IPS DF 4.7 (cell line): ENCODE measurements around the gene DSCAML1.

Experiments used
- DNase-seq: peaks from one replicate; pipeline ENCODE4 v3.0.0-alpha.2; 2013; ENCODE audit warnings: low spot score; ENCODE audit errors: extremely low read depth

The DSCAML1 gene

GRCh38 chr11:117701781-117702180 lies 95.2 kb downstream of the DSCAML1 start:
- no peak for DNase-seq

- no peak for DNase-seq
These were observed 96.5 kb downstream of the DSCAML1 start for GRCh38 chr11:117700551-117700950.

DNA sequence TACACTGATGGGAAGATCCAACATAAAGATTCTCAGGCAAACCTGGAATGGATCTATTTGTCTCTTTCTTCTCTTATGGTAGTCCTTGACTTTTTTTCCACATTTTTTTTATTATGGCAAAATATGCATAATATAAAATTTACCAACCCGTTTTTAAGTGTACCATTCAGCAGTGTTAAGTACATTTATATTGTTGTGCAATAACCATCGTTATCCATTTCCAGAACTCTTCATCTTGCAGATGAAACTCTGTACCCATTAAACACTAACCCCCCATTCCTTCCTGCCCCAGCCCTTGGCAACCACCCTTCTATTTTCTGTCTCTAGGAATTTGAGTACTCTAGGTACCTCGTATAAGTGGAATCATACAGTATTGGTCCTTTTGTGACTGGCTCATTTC lies 99.7 kb downstream of the DSCAML1 start:
- no peak for DNase-seq

GRCh38 chr11:117696540-117696939 lies 100.5 kb downstream of the DSCAML1 start:
- no peak for DNase-seq

- DNase-seq = no peak
These were observed 103.7 kb downstream of the DSCAML1 start for GRCh38 chr11:117693344-117693743.

- DNase-seq = no peak
These were observed 105.5 kb downstream of the DSCAML1 start for GRCh38 chr11:117691516-117691915.

DNA sequence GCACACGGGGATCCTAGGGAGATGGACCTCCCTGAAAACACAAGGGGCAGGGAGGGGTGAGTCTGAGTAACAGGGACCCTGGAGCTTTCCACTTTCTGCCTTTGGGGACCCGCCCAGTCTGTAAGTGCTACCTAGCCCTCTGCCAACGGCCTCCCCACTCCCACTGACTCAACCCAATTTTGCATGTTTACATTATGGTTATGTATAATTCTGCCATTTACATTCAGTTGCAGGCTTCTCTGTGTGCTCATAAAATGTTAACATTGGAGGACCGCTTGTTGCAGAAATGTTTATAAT lies 105.8 kb downstream of the DSCAML1 start:
- no peak for DNase-seq

- no peak for DNase-seq
These were observed 106.4 kb downstream of the DSCAML1 start for GRCh38 chr11:117690484-117691217.

- no peak for DNase-seq
These were observed 108.7 kb downstream of the DSCAML1 start for GRCh38 chr11:117688255-117688797.

DNA sequence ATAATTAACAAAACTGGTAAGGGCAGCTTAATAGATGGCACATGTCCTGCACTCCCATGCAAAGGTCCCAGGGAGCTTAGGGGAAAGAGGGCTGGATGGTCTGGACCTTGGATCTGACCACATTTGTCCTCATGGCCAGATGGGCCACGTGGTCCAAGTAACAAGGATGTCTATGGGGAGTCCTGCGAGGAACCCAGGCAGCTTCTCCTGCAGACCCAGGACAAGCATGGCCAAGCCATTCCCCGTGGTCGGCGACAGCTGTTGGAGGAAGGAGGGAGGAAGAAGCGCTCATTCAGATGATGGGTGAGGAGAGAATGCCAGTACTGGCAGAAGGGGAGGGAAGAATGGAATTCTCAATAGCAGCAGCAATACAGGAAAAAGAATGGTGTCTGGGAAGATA lies 109.2 kb downstream of the DSCAML1 start:
- no peak for DNase-seq

DNA sequence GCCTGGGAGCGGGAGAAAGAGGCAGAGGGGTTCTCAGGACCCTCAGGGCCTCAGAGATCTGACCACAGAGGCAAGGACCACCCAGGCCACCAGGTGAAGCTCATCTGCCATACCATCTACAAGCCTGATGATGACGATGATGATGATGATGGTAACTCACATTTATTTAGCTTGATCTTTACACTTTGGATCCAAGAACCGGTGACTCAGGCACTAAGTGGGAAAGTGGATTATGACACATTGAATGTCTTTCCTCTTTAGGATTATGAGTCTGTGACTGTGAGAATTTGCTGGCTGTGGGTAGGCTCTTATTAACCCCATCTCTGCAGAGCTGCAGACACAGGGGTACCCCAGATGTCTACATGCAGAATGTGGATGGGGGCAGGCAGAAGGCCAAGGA lies 110.3 kb downstream of the DSCAML1 start:
- no peak for DNase-seq

GRCh38 chr11:117685566-117685965 lies 111.5 kb downstream of the DSCAML1 start:
- DNase-seq = no peak

DNA sequence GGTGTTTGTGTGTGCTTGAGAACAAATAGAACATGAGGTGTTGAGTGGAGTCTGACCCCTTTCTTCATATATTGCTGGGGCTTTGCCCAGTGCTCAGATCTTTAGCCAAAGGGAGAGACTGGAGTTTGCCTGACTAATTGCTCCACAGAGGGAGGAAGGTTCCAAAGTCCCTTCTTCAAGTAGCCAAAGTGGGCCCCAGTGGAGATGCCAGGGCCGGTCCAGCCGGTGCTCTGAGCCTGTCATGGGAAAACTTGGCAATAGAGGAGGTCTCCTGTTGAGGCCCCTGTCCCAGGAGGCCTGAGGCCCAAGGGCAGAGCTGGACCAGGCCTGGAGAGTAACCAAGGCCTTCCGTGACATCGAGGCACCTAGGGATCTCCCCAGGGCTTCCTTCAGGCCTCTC lies 112.3 kb downstream of the DSCAML1 start:
- no peak for DNase-seq

GRCh38 chr11:117684111-117684510 lies 112.9 kb downstream of the DSCAML1 start:
- DNase-seq = no peak

DNA sequence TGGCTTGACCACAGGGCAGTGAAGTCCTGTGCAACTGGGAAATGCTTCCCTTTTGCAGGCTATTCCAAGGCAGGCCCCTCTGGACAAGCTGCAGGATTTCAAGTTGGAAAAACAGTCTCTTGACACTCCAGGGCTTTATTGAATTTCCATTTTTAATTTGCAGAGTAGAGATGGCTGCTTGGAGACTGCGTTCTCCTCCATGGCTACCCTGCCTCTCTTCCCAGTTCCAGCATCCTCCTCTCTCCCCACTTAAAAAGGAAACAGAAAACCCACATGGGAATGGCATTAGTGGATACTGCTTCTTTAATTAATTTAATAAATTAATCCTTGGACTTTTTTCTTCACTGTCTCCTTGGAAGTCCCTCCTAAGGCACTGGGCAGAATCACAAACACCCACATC lies 115.6 kb downstream of the DSCAML1 start:
- no peak for DNase-seq

DNA sequence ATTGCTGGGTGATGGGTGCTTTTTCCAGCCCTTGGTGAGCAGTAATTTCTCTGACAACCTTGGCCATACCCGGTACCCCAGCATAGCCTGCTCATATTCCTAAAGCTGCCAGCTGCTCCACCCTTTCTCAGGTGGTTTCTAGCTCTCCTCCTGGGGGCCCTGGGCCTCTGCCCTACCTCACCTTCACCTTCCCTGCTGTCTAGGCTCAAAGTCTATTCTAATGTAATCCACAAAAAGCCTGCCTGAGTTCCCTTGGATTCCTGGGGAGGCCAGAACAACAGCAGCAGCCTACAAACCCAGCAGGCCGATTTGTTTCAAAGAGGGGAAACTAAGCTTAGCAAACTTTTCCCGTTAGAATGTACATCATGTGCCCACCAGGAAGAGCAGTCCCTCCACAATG lies 117.6 kb downstream of the DSCAML1 start:
- DNase-seq = no peak

- DNase-seq = no peak
These were observed 118.2 kb downstream of the DSCAML1 start for GRCh38 chr11:117678658-117679406.

DNA sequence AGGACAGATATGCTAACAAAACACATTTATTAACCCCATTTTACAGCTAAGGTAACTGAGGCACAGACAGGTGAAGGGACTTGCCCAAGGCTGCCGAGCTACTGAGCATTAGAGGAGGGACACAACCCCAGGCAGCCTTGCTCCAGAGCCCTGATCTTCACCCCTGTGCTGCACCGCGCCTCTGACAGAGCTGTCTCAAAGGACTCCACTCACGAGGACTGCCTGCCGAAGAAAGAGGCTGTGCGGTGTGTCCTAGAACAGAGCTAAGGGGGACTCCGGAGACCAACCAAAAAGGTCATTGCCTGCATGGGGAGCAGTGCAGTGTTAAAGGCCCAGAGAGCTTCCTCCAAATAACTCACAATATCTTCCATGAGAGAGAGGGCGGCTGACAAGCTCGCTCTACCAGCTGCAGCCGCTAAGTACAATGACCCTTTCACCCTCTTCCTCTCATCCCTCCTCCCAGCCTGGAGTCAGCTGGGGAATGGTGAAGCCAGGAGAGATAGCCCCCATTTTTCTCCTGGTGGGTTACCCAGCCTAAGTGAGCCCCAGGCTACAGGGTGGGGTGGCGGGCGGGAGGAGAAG lies 119.2 kb downstream of the DSCAML1 start:
- DNase-seq = no peak

DNA sequence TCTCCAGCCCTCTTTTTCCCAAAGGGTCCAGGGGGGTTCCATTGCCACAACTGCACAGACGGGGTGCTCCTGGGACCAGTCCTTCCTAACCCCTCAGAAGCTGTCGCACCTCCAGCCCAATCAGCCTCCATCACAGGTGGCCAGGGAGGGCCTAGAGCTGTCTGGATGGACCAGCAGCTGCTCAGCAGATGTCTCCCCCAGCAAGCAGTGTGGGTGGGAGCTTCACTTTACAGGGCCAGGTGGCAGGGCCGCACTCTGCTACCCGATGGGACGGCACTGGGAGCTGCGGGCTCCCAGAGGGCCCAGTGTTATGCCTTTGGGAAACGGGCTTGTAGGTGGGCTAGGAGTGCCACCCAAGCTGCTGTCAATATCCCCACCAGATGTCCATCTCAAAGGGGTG lies 120.5 kb downstream of the DSCAML1 start:
- no peak for DNase-seq

DNA sequence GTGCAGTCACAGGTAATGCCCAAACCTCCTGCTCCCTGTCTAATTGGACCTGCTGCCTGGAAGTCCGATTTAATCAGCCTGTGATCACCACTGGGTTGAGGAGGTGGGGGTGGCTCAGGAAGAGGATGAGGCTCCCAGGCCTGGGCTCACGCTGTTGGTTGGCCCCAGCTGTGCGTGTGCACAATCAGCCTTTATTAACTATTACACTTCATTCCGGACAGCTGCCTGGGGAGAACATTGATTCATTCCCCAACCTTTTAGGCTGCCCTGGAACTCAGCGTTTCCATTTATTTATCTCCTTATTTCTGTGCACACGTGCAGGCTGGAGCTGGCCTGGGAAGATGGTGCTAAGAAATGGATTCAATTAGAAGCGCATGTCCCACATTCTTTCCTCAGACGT lies 123.4 kb downstream of the DSCAML1 start:
- DNase-seq = no peak

GRCh38 chr11:117671370-117671769 lies 125.6 kb downstream of the DSCAML1 start:
- DNase-seq = no peak

DNA sequence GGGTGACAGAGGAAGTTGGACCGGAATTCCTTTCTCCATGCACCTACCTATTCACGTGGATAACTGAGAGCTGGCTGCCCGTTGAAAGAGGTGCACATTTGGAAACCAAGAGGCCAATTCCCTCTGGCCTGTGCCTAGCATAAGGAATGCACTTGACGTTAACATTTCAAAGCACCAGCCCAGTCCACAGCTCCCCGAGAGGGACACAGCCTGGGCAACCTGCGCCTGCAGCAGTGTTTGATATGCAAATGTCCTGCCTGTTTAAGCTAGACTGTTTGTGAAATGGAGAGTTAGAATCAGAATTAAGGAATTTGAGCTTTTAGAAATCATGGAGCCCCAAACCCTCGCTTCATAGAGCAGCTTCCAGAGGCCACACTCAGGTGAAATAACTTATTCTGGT lies 126.1 kb downstream of the DSCAML1 start:
- no peak for DNase-seq

GRCh38 chr11:117670443-117670842 lies 126.6 kb downstream of the DSCAML1 start:
- no peak for DNase-seq
